ENCODE measurements around the gene DET1.
A peak's percentile ranks its signal among the peaks of the same experiment; 100 is the strongest.

Gene DET1

DNA sequence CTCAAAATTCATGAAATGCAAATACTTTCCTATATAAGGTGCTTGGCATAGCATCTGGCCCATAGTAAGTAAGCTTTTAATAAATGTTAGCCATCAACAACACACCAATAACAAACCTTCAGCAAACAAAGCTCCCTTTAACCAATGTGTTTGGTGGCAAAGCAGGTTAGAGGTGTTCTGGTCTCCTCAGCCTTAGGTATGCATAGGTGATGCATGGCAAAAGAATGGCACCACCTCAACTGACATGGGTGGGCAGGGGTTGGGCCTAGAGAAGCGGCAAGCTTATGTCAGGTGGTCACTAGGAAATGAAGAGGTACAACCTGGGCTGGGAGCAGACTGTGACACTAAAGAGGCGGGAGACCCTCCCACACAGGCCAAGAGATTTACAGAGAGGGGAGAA is 40.8 kb downstream of the DET1 start (continued):
- no peak for TF ChIP-seq ZNF785 (tag by site-specific recombination; IDR thresholded peaks at IDR 0.05)

DNA sequence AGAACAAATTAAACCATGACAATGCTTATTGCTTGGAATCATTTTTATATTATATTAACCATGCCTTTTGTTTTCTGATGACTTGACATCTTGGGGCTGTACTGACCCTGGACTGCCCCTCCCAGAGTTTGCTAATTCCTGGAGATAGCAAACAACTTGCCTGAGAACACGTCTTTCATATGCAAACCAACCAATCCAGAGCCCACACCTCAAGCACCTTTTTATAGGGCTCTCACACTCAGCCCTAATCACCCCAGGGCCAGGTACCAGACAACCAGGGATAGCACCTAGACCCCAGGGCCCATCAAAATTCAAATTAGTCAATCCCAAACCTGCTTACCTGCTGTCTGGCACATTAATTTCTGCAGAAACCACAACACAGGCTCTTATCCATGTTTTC is 42.0 kb downstream of the DET1 start:
- Histone ChIP-seq H3K4me3 (ENCODE audit: low read depth, low read length) (no peak overlapping the region), H3K4me1 (ENCODE audit: control insufficient read depth, insufficient read depth, low read length) (no peaks in the 10 kb centered on the region), H3K27ac (ENCODE audit: extremely low read depth, low read depth, low read length) (no peak overlapping the region), H3K36me3 (ENCODE audit: control insufficient read depth in 2 of 2, insufficient read depth in 1 of 2, low read length in 2 of 2) (peaks cover 6 to 47% of the 10 kb centered on the region in 2 experiments; a peak in 2 of 3 replicates), H3K9me3 (ENCODE audit: control insufficient read depth, insufficient read depth, low read depth, low read length) (no peaks in the 10 kb centered on the region)
- TF ChIP-seq ZNF274 (IDR thresholded peaks at IDR 0.05; ENCODE audit: low read length) (no peak), ZNF274 (tag by site-specific recombination; IDR thresholded peaks at IDR 0.05; ENCODE audit: borderline replicate concordance) (no peak), GLI2 (tag by site-specific recombination; IDR thresholded peaks at IDR 0.05; ENCODE audit: borderline replicate concordance, low read depth) (no peak), PRDM1 (tag by site-specific recombination; IDR thresholded peaks at IDR 0.05) (no peak), ZNF311 (tag by site-specific recombination; IDR thresholded peaks at IDR 0.05; ENCODE audit: borderline replicate concordance) (no peak), ZNF830 (tag by site-specific recombination; IDR thresholded peaks at IDR 0.05; ENCODE audit: low read depth) (no peak), ZNF398 (tag by site-specific recombination; IDR thresholded peaks at IDR 0.05) (no peak), BCL11A (tag by site-specific recombination; IDR thresholded peaks at IDR 0.05; ENCODE audit: low read depth) (no peak), ZNF133 (tag by site-specific recombination; IDR thresholded peaks at IDR 0.05) (no peak)
- TF ChIP-seq, protein P1, sequence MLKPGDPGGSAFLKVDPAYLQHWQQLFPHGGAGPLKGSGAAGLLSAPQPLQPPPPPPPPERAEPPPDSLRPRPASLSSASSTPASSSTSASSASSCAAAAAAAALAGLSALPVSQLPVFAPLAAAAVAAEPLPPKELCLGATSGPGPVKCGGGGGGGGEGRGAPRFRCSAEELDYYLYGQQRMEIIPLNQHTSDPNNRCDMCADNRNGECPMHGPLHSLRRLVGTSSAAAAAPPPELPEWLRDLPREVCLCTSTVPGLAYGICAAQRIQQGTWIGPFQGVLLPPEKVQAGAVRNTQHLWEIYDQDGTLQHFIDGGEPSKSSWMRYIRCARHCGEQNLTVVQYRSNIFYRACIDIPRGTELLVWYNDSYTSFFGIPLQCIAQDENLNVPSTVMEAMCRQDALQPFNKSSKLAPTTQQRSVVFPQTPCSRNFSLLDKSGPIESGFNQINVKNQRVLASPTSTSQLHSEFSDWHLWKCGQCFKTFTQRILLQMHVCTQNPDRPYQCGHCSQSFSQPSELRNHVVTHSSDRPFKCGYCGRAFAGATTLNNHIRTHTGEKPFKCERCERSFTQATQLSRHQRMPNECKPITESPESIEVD (tag by site-specific recombination; IDR thresholded peaks at IDR 0.05), result no peak
- ChIA-PET CTCF (no interaction called here), POLR2A (no interaction called here)

- Histone ChIP-seq H3K36me3 (ENCODE audit: control insufficient read depth in 2 of 2, insufficient read depth in 1 of 2, low read length in 2 of 2) (peaks cover 6 to 9% of the 10 kb centered on the region in 2 experiments; a peak in 2 of 3 replicates), H3K27ac (ENCODE audit: extremely low read depth, low read depth, low read length) (no peak overlapping the region), H3K4me1 (ENCODE audit: control insufficient read depth, insufficient read depth, low read length) (no peaks in the 10 kb centered on the region), H3K4me3 (ENCODE audit: low read depth, low read length) (no peak overlapping the region), H3K9me3 (ENCODE audit: control insufficient read depth, insufficient read depth, low read depth, low read length) (no peaks in the 10 kb centered on the region)
- ChIA-PET POLR2A (no interaction called here), CTCF (interaction anchor here (0.6 kb wide), 1 partner anchor 415 kb away, joined by 3 read pairs; no protein-coding TSS in a partner anchor)
- TF ChIP-seq ZSCAN16 (tag by site-specific recombination; IDR thresholded peaks at IDR 0.05), result no peak
- TF ChIP-seq SP7 (tag by site-specific recombination; IDR thresholded peaks at IDR 0.05), result no peak
- peak; percentile 41; the same call in 1 of the 2 replicates for TF ChIP-seq SCRT2 (tag by site-specific recombination; IDR thresholded peaks at IDR 0.05)
Measured at GRCh38 chr15:88498996-88499395, 47.5 kb downstream of the DET1 start.

DNA sequence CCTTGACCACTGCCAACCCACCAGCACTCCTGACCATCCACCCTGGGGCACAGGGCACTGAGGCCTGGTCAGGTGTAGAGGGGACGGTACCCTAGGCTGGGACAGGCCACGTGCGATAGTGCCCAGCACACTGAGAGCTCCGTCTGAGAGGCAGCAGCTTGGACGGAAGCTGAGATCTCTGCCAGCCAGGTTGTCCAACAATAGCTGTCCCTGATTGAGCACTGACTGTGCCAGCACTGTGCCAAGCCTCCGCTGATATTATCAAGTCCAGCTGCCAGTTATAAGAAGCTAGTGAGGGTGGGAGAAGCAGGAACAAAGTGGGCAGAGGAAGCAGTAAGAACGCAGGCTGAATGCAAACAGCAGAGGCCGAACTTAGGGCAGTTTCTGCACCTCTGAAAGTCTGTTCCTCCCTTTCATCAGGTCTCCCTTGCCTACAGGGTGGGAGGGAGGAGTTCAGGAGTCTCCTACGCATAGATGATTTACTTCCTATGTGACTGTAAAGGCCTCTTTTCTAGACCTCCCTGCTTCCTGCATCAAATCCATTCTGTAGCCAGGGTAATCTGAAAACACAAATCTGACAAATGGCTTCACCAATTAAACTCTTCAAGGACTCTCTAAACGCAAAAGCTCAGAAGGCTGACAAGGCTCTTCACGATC is 49.2 kb downstream of the DET1 start:
- no peaks in the 10 kb centered on the region for H3K9me3 ChIP-seq (ENCODE audit: control insufficient read depth, insufficient read depth, low read depth, low read length)
- peaks cover 0 to 3% of the 10 kb centered on the region in 2 experiments; a peak in 1 of 3 replicates for H3K36me3 ChIP-seq (ENCODE audit: control insufficient read depth in 2 of 2, insufficient read depth in 1 of 2, low read length in 2 of 2)
- H3K4me1 ChIP-seq (ENCODE audit: control insufficient read depth, insufficient read depth, low read length), result no peaks in the 10 kb centered on the region
- TF ChIP-seq TSHZ1 (tag by site-specific recombination; IDR thresholded peaks at IDR 0.05; ENCODE audit: borderline replicate concordance), result no peak
- no peak for TF ChIP-seq ZNF473 (tag by site-specific recombination; IDR thresholded peaks at IDR 0.05)
- TF ChIP-seq, protein P2, sequence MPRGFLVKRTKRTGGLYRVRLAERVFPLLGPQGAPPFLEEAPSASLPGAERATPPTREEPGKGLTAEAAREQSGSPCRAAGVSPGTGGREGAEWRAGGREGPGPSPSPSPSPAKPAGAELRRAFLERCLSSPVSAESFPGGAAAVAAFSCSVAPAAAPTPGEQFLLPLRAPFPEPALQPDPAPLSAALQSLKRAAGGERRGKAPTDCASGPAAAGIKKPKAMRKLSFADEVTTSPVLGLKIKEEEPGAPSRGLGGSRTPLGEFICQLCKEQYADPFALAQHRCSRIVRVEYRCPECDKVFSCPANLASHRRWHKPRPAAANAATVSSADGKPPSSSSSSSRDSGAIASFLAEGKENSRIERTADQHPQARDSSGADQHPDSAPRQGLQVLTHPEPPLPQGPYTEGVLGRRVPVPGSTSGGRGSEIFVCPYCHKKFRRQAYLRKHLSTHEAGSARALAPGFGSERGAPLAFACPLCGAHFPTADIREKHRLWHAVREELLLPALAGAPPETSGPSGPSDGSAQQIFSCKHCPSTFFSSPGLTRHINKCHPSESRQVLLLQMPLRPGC (tag by site-specific recombination; IDR thresholded peaks at IDR 0.05), result no peak
- TF ChIP-seq SP3 (tag by site-specific recombination; IDR thresholded peaks at IDR 0.05), result no peak
- no peak overlapping the region for H3K4me3 ChIP-seq (ENCODE audit: low read depth, low read length)
- ChIA-PET POLR2A (no interaction called here), CTCF (no interaction called here)
- H3K27ac ChIP-seq (ENCODE audit: extremely low read depth, low read depth, low read length), result no peak overlapping the region

Measured in HEK293 (cell line).